NCI-H524 treated with DMSO at 0.1 percent for 48 hours (cell line): ENCODE data around the gene TBX2.

Experiments
- DNase-seq: peaks from one replicate; lab custom pipeline; 2025; lab: John Stamatoyannopoulos, UW

The TBX2 gene

DNA sequence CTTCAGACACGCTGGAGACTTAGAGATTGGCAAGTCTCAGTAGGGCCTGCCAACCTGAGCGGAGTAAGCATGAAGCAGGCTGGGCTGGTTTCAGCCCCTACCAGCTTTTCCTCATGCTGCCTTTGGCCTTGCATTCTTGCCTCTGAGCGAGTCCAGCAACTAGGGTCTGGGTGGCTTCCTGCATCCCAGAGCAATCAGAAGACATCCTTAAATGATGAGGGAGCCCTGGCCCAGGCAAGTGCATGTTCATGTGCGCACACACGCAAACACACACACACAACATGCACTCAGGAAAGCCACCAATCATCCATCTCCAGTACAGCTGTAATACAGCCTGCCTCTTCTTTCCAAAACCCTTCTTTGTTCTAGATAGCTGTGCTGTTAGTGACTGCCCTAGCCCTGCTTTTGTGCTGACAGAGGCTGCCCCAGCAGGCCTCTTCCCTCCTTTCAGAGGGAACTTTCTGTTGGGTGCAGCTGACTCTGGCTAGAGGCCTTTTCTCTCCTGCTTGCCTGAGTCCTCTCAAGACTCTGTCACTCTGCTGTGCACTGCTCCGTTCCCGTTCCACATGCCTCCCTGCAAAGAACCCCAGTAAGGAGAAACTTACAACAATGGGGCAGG, 30.7 kb upstream of the TBX2 start:
- DNase-seq: no peak

GRCh38 chr17:61369751-61370150, 29.9 kb upstream of the TBX2 start:
- DNase-seq: no peak

GRCh38 chr17:61371179-61371578, 28.5 kb upstream of the TBX2 start:
- no peak for DNase-seq

- DNase-seq: no peak
These were observed 28.0 kb upstream of the TBX2 start for GRCh38 chr17:61371606-61372005.

GRCh38 chr17:61372436-61372835, 27.2 kb upstream of the TBX2 start:
- no peak for DNase-seq

DNA sequence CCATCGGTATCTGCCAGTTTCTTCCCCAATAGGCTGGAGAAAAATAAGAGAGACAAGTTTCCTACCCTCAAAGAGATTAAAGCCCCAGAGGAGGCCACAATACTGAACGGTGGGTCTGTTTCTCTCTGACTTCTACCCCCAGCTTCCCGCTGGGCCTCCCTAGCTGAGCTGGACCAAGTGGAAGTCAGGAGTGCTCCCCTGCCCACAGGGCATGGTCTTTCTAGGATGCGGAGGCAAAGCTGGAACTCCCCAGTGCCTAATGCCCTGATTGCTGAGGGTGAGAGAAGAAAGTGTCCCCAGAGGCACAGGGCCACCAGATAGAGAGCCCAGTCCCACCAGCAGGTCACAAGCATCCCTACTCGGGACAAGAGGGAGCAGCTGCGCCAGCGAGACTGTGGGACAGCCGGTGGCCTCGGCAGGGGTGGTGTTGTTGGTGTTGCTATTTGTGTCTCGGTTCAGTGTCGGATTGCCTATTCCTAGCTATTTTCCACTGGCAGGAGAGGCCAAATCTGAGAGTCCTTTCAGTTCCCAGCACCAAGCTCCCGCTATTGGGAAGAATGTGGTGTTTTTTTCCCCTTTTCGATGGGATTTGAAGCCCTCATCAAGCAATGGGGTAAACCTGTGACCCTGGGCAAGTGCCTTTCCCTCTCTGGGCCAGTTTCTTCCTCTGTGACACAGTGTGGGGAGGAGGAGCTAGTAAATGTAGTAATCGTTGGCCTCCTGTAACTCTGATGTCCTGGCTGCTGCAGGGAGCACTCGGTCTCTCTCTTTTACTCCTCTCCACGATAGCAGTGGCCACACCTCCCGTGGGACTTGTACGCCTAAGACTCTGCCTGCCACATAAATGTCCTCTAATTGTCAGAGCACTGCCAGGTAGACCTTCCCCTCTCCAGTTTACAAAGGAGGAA, 22.5 kb upstream of the TBX2 start:
- no peak for DNase-seq

GRCh38 chr17:61378658-61379456, 20.8 kb upstream of the TBX2 start:
- no peak for DNase-seq

GRCh38 chr17:61379457-61380216, 20.0 kb upstream of the TBX2 start:
- DNase-seq: no peak

DNA sequence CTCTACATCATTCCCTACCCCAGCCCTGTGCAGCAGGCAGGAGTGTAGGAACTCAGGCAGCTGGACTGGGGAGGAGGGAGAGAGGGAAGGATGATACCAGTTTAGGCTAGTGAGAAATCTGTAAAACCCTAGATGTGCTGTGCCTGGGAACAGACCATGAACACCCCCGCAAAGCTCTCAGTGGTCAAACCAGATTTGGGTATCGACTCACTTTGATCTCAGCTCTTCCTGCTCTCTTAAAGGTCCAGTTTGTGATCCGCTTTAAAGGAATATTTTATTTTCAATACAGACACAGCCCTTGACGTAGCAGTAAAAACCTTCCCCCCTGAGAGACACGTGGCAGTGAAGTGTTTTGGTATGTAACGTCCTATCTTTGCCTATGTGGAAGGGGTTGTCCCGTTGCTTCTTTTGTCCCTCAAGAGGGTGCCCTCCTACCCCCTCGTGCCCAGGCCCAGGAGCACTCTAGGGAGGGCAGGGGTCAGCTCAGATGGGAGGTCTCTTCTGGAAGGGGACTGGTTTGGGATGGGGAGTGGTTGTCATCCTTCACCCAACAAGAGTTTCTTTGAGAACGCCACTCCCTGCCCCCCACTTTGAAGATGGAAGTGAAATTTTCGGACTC, 19.3 kb upstream of the TBX2 start:
- no peak for DNase-seq

GRCh38 chr17:61380836-61381525, 18.7 kb upstream of the TBX2 start:
- DNase-seq: no peak

- no peak for DNase-seq
These were observed 18.1 kb upstream of the TBX2 start for GRCh38 chr17:61381537-61381936.

- no peak for DNase-seq
These were observed 16.6 kb upstream of the TBX2 start for GRCh38 chr17:61382796-61383688.

DNA sequence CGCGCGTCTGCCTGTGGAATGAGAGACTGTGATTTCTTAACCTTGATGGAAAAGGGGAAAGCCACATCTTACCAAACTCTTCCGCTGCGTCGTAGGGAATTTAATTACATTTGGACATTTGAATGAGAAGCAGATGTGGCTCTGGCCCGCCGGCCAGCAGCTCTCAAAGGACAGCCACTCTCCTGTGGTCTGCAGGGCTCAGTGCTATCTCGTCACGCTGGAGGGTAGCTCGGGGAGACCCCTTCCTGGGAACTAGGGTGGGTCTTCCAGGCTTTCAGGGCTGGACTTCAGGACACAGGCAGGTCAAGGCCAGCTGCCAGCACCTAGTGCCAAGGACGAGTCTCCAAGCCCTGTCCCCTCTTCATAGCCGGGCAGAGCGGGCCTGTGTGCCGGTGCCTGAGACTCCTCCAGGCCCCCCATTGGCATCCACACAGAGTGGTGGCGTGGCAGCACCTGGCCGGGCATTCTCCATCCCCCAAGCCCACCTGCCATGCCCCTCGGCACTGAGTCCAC, 15.9 kb upstream of the TBX2 start:
- DNase-seq: no peak

GRCh38 chr17:61384354-61384691, 15.3 kb upstream of the TBX2 start:
- DNase-seq: no peak

GRCh38 chr17:61384692-61385576, 14.7 kb upstream of the TBX2 start:
- no peak for DNase-seq

- no peak for DNase-seq
These were observed 13.9 kb upstream of the TBX2 start for GRCh38 chr17:61385577-61386236.

- no peak for DNase-seq
These were observed 13.4 kb upstream of the TBX2 start for GRCh38 chr17:61386251-61386650.

DNA sequence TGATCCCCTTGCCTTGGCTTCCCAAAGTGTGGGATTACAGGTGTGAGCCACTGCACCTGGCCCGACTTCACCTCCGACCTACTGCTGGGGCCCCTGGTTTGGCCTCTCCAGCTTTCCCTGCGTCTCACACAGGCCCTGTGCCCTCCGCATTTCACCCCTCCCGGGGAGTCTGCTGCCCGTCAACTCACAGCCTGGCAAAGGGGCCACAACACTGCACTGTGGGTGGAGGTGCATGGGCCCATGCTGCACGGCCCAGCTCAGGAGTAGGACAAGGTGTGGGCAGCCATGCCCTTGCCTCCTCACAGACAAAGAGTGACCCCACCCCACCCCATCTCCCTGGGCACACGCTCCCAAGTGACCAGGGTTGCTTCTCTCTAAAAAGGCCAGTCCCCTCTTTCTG, 12.6 kb upstream of the TBX2 start:
- no peak for DNase-seq
